DND-41 (cell line): ENCODE measurements around the gene MACROD2.

Experiments
- ATAC-seq: fragments of 200-7000 bp; cut with Tn5 transposase; 3 replicates; pipeline ENCODE4 v1.9.1; 2021; ENCODE audit warnings: low read depth; ENCODE audit not compliant: insufficient read depth
- DNase-seq: peaks from one replicate; pipeline ENCODE4 v3.0.0-alpha.2; 2020
- H2AFZ ChIP-seq: 2 replicates; pipeline ENCODE4 v1.6.0; 2012; ENCODE audit warnings: low read depth, low read length
- H3K27ac ChIP-seq: 2 replicates; pipeline ENCODE4 v1.5.1; 2012; ENCODE audit warnings: low read length, inconsistent platforms
- H3K27me3 ChIP-seq: fragments of 200-600 bp; sonication (generic); 2 replicates; pipeline ENCODE4 v1.6.0; 2012; ENCODE audit warnings: low read length, mild to moderate bottlenecking, inconsistent platforms; ENCODE audit not compliant: insufficient read depth, poor library complexity
- H3K36me3 ChIP-seq: 2 replicates; pipeline ENCODE4 v1.5.1; 2012; ENCODE audit warnings: low read length, inconsistent platforms; ENCODE audit not compliant: insufficient read depth
- H3K4me1 ChIP-seq: 2 replicates; pipeline ENCODE4 v1.5.1; 2012; ENCODE audit warnings: mild to moderate bottlenecking, low read length; ENCODE audit not compliant: insufficient read depth
- H3K4me2 ChIP-seq: 2 replicates; pipeline ENCODE4 v1.6.0; 2012; ENCODE audit warnings: mild to moderate bottlenecking, moderate library complexity, low read length, inconsistent platforms; ENCODE audit not compliant: insufficient read depth
- H3K4me3 ChIP-seq, 2 experiments: fragments of 200-600 bp in 1 of 2; shearing (Covaris generic) in 1 of 2; 2 replicates each; pipeline ENCODE4 v1.5.1; 2012 to 2016; ENCODE audit warnings: inconsistent platforms in 2 of 2, low read length in 2 of 2, mild to moderate bottlenecking in 2 of 2, low read depth in 1 of 2, moderate library complexity in 1 of 2
- H3K79me2 ChIP-seq: 2 replicates; pipeline ENCODE4 v1.6.0; 2012; ENCODE audit warnings: low read length, inconsistent platforms; ENCODE audit not compliant: insufficient read depth
- H3K9ac ChIP-seq: 2 replicates; pipeline ENCODE4 v1.6.0; 2012; ENCODE audit warnings: low read depth, mild to moderate bottlenecking, inconsistent platforms, low read length, moderate library complexity
- H3K9me3 ChIP-seq: 2 replicates; pipeline ENCODE4 v1.5.1; 2012; ENCODE audit warnings: low read length, moderate library complexity, mild to moderate bottlenecking, inconsistent platforms; ENCODE audit not compliant: insufficient read depth, severe bottlenecking
- H4K20me1 ChIP-seq: 2 replicates; pipeline ENCODE4 v1.6.0; 2012; ENCODE audit warnings: low read length; ENCODE audit not compliant: insufficient read depth
- CTCF ChIP-seq: IDR thresholded peaks from 2 replicates; pipeline ENCODE4 v1.5.1; 2012; ENCODE audit warnings: borderline replicate concordance, low read length, moderate library complexity, mild to moderate bottlenecking; ENCODE audit not compliant: poor library complexity, severe bottlenecking; ENCODE audit errors: extremely low read depth
- EZH2 ChIP-seq: IDR thresholded peaks from 3 replicates; pipeline ENCODE4 v1.6.1; 2012; ENCODE audit warnings: borderline replicate concordance, low read depth, mild to moderate bottlenecking, moderate library complexity, low read length, inconsistent platforms; ENCODE audit not compliant: severe bottlenecking

Gene MACROD2

GRCh38 chr20:16025084-16025483, 2029.8 kb downstream of the MACROD2 start:
- ATAC-seq = no peak
- Histone ChIP-seq H3K4me2 (no peak overlapping the region), H3K9me3 (no peaks in the 10 kb centered on the region), H3K79me2 (no peaks in the 10 kb centered on the region), H3K27me3 (no peaks in the 10 kb centered on the region), H2AFZ (no peak overlapping the region), H3K27ac (no peak overlapping the region), H3K4me3 (no peak overlapping the region), H3K36me3 (no peaks in the 10 kb centered on the region), H4K20me1 (no peaks in the 10 kb centered on the region), H3K4me1 (no peaks in the 10 kb centered on the region), H3K9ac (no peak overlapping the region)
- no peak for TF ChIP-seq CTCF
- no peak for TF ChIP-seq EZH2
- no peak for DNase-seq

GRCh38 chr20:16027686-16028085, 2032.4 kb downstream of the MACROD2 start:
- Histone ChIP-seq H3K9ac (no peak overlapping the region), H3K4me2 (no peak overlapping the region), H3K4me3 (no peak overlapping the region), H3K27me3 (no peaks in the 10 kb centered on the region), H3K9me3 (no peaks in the 10 kb centered on the region), H3K27ac (no peak overlapping the region), H2AFZ (no peak overlapping the region), H3K4me1 (no peaks in the 10 kb centered on the region), H3K79me2 (no peaks in the 10 kb centered on the region), H4K20me1 (no peaks in the 10 kb centered on the region), H3K36me3 (no peaks in the 10 kb centered on the region)
- TF ChIP-seq CTCF (no peak), EZH2 (no peak)
- DNase-seq (no peak), ATAC-seq (no peak)

GRCh38 chr20:16028923-16029322, 2033.6 kb downstream of the MACROD2 start:
- H3K4me3 ChIP-seq = no peak overlapping the region
- H3K4me2 ChIP-seq = no peak overlapping the region
- H3K27ac ChIP-seq = no peak overlapping the region
- TF ChIP-seq CTCF (no peak), EZH2 (no peak)
- H3K36me3 ChIP-seq = no peaks in the 10 kb centered on the region
- H3K79me2 ChIP-seq = no peaks in the 10 kb centered on the region
- H3K9ac ChIP-seq = no peak overlapping the region
- ATAC-seq (no peak), DNase-seq (no peak)
- no peaks in the 10 kb centered on the region for H3K9me3 ChIP-seq
- no peak overlapping the region for H2AFZ ChIP-seq
- H4K20me1 ChIP-seq = no peaks in the 10 kb centered on the region
- H3K27me3 ChIP-seq = no peaks in the 10 kb centered on the region
- no peaks in the 10 kb centered on the region for H3K4me1 ChIP-seq

GRCh38 chr20:16030253-16030652, 2034.9 kb downstream of the MACROD2 start:
- Histone ChIP-seq H3K4me1 (no peaks in the 10 kb centered on the region), H3K9ac (no peak overlapping the region), H4K20me1 (no peaks in the 10 kb centered on the region), H3K27ac (no peak overlapping the region), H3K79me2 (no peaks in the 10 kb centered on the region), H3K4me3 (no peak overlapping the region), H3K9me3 (no peaks in the 10 kb centered on the region), H3K4me2 (no peak overlapping the region), H2AFZ (no peak overlapping the region), H3K27me3 (no peaks in the 10 kb centered on the region), H3K36me3 (no peaks in the 10 kb centered on the region)
- TF ChIP-seq CTCF (no peak), EZH2 (no peak)
- no peak for ATAC-seq
- no peak for DNase-seq
